Neural progenitor cell (in vitro differentiated cells): ENCODE measurements around the gene BUD23.

Source experiments
- EZH2 ChIP-seq: fragments of 200-600 bp; sonication (generic); IDR thresholded peaks from 2 replicates; pipeline ENCODE4 v1.6.1; 2017; ENCODE audit warnings: antibody characterized with exemption, mild to moderate bottlenecking, moderate library complexity
- EZH2phosphoT487 ChIP-seq: fragments of 200-600 bp; sonication (generic); IDR thresholded peaks from 2 replicates; pipeline ENCODE4 v1.6.1; 2017; ENCODE audit warnings: antibody characterized with exemption
- TF ChIP-seq, protein P1 (sequence below): fragments of 200-600 bp; sonication (generic); IDR thresholded peaks from 2 replicates; pipeline ENCODE4 v1.5.1; 2017; ENCODE audit warnings: antibody characterized with exemption, mild to moderate bottlenecking

DNA sequence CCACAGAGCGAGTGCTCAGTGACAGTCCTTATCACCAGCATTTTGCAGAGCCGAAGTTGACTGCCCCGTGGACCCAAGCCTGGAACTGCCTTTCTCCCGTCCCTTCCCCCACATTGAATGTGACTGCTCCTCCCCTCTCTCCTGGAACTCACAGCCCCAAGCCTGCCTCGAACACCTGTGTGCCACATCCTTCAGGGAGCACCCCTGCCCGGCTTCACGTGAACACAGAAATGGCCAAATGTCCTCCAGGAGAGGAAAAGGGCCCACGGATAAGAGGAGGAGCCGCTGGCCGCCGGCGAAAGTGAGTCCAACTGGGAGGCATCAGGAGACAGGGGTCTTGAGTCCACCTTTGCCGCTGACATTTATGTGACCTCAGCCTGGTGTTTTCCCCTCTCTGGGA lies 19.8 kb downstream of the BUD23 start:
- no peak for TF ChIP-seq EZH2
- TF ChIP-seq, protein P1, sequence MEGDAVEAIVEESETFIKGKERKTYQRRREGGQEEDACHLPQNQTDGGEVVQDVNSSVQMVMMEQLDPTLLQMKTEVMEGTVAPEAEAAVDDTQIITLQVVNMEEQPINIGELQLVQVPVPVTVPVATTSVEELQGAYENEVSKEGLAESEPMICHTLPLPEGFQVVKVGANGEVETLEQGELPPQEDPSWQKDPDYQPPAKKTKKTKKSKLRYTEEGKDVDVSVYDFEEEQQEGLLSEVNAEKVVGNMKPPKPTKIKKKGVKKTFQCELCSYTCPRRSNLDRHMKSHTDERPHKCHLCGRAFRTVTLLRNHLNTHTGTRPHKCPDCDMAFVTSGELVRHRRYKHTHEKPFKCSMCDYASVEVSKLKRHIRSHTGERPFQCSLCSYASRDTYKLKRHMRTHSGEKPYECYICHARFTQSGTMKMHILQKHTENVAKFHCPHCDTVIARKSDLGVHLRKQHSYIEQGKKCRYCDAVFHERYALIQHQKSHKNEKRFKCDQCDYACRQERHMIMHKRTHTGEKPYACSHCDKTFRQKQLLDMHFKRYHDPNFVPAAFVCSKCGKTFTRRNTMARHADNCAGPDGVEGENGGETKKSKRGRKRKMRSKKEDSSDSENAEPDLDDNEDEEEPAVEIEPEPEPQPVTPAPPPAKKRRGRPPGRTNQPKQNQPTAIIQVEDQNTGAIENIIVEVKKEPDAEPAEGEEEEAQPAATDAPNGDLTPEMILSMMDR, result no peak
- no peak for TF ChIP-seq EZH2phosphoT487
